B cell (primary cell): ENCODE measurements around the gene SP100. TPM values are rescaled to one million over a fixed set of nuclear protein-coding genes. Genes with fewer than 3 reads are reported as not detected.

Experiments
- ATAC-seq: fragments of 200-7000 bp; cut with Tn5 transposase; one replicate; pipeline ENCODE4 v1.10.0; 2021; ENCODE audit warnings: low read depth, mild to moderate bottlenecking, moderate number of reproducible peaks, moderate library complexity
- CTCF ChIA-PET: fragments of 350-600 bp; sonication (Branson Sonifier 250); formaldehyde crosslinking; loops from one replicate; lab custom pipeline; 2021; ENCODE audit warnings: antibody characterized with exemption, inconsistent platforms; lab: Charles Lee
- POLR2A ChIA-PET: fragments of 350-600 bp; sonication (Branson Sonifier 250); formaldehyde crosslinking; loops from one replicate; lab custom pipeline; 2021; ENCODE audit warnings: antibody characterized with exemption; lab: Charles Lee
- DNase-seq: peaks from one replicate; pipeline ENCODE4 v3.0.0; 2013
- H2AFZ ChIP-seq: 2 replicates; pipeline ENCODE4 v1.6.1; 2012; ENCODE audit warnings: mild to moderate bottlenecking, low read depth, low read length; ENCODE audit not compliant: insufficient read depth, poor library complexity, severe bottlenecking
- H3K27ac ChIP-seq, 2 donors: 1 replicate in 1 of 2; 2 replicates in 1 of 2; pipeline ENCODE4 v1.5.1; 2012 to 2013; ENCODE audit warnings: low read length in 2 of 2, mild to moderate bottlenecking in 2 of 2, moderate library complexity in 1 of 2
- H3K27me3 ChIP-seq, 4 experiments: fragments of 200-600 bp in 1 of 4; sonication (generic) in 1 of 4; replicated peaks in 1 of 4; 1 replicate in 2 of 4; 2 replicates in 2 of 4; pipeline versions ENCODE4 v1.6.1 to v1.7.0; 2013 to 2016; ENCODE audit warnings: low read length in 3 of 4, mild to moderate bottlenecking in 2 of 4, mixed read lengths in 1 of 4, moderate library complexity in 1 of 4; ENCODE audit not compliant: insufficient read depth in 4 of 4, control insufficient read depth in 3 of 4; ENCODE audit errors: control extremely low read depth in 1 of 4
- H3K36me3 ChIP-seq, 2 experiments: replicated peaks in 1 of 2; 1 replicate in 1 of 2; 2 replicates in 1 of 2; pipeline versions ENCODE4 v1.6.1 to v1.7.1; 2013; ENCODE audit warnings: low read length in 1 of 2; ENCODE audit not compliant: insufficient read depth in 2 of 2, control insufficient read depth in 1 of 2; ENCODE audit errors: control extremely low read depth in 1 of 2, extremely low read depth in 1 of 2
- H3K4me1 ChIP-seq, 2 donors: fragments of 200-600 bp in 1 of 2; sonication (generic) in 1 of 2; 1 replicate in 1 of 2; 2 replicates in 1 of 2; pipeline versions ENCODE4 v1.5.1 to v1.6.1; 2013 to 2017; ENCODE audit warnings: low read length in 2 of 2; ENCODE audit not compliant: control insufficient read depth in 2 of 2, insufficient read depth in 2 of 2
- H3K4me2 ChIP-seq: replicated peaks from 2 replicates; pipeline ENCODE3; 2012; ENCODE audit warnings: mild to moderate bottlenecking, low read depth, low read length; ENCODE audit not compliant: poor library complexity, severe bottlenecking
- H3K4me3 ChIP-seq, 5 experiments: fragments of 200-600 bp in 1 of 5; sonication (generic) in 1 of 5; 1 replicate in 3 of 5; 2 replicates in 2 of 5; pipeline versions ENCODE4 v1.5.1 to v1.7.0; 2011 to 2016; ENCODE audit warnings: low read length in 4 of 5, mild to moderate bottlenecking in 4 of 5, low read depth in 2 of 5, control low read depth in 1 of 5, moderate library complexity in 1 of 5; ENCODE audit not compliant: insufficient read depth in 1 of 5; ENCODE audit errors: control extremely low read depth in 1 of 5, extremely low read depth in 1 of 5
- H3K79me2 ChIP-seq: fragments of 200-600 bp; sonication (generic); one replicate; pipeline ENCODE4 v1.6.0; 2016; ENCODE audit warnings: low read length; ENCODE audit not compliant: control insufficient read depth, insufficient read depth
- H3K9ac ChIP-seq: fragments of 200-600 bp; sonication (generic); 2 replicates; pipeline ENCODE4 v1.6.1; 2017; ENCODE audit warnings: mild to moderate bottlenecking, low read length, moderate library complexity
- H3K9me3 ChIP-seq, 3 donors: one replicate each; pipeline versions ENCODE4 v1.6.1 to v1.7.1; 2013; ENCODE audit warnings: low read length in 2 of 3; ENCODE audit not compliant: control insufficient read depth in 2 of 3, insufficient read depth in 1 of 3; ENCODE audit errors: control extremely low read depth in 1 of 3
- H4K20me1 ChIP-seq: 2 replicates; pipeline ENCODE4 v1.6.0; 2012; ENCODE audit warnings: mild to moderate bottlenecking, low read length; ENCODE audit not compliant: insufficient read depth, control insufficient read depth, poor library complexity, severe bottlenecking
- H3K27ac Mint-ChIP-seq: one replicate; pipeline ENCODE4 v1.8.0; 2021; ENCODE audit warnings: mixed read lengths
- H3K27me3 Mint-ChIP-seq: one replicate; pipeline ENCODE4 v1.8.0; 2021; ENCODE audit warnings: mixed read lengths
- H3K4me1 Mint-ChIP-seq: one replicate; pipeline ENCODE4 v1.8.0; 2021; ENCODE audit warnings: mixed read lengths
- H3K4me3 Mint-ChIP-seq: one replicate; pipeline ENCODE4 v1.8.0; 2021; ENCODE audit warnings: mixed read lengths
- H3K9me3 Mint-ChIP-seq: one replicate; pipeline ENCODE4 v1.8.0; 2022; ENCODE audit warnings: mixed read lengths; ENCODE audit not compliant: insufficient read depth
- EZH2 ChIP-seq: IDR thresholded peaks from 2 replicates; pipeline ENCODE4 v1.6.1; 2012; ENCODE audit warnings: borderline replicate concordance, low read depth, mild to moderate bottlenecking, moderate library complexity, low read length; ENCODE audit not compliant: insufficient read depth, poor library complexity, severe bottlenecking
- WGBS: methylation state at CpG from one replicate; pipeline ENCODE4 v1.1.5; 2013; ENCODE audit warnings: missing lambda C conversion rate; ENCODE audit not compliant: insufficient coverage; 5-methylcytosine and 5-hydroxymethylcytosine counted together
- intact Hi-C: fragments of 100-400 bp; cut with micrococcal nuclease; formaldehyde crosslinking; loops from one replicate; pipeline ENCODE4 v1.10.0; 2022
- polyA plus RNA-seq: library from polyadenylated mRNA; depleted of rRNA; stranded (reverse); fragments of >200 nt; gene quantifications from 2 replicates; pipeline ENCODE4 v1.2.3, GENCODE V29; 2012
- total RNA-seq, 2 donors: library from RNA; stranded (reverse); fragments of 120-200 nt in 1 of 2; gene quantifications; 1 replicate in 1 of 2; 2 replicates in 1 of 2; pipeline versions ENCODE4 v1.2.3 to v1.2.4, GENCODE V29; 2013 to 2022
- TF ChIP-seq, protein P1 (sequence below): fragments of 200-600 bp; IDR thresholded peaks from one replicate; pipeline ENCODE4 v1.8.0; 2022; ENCODE audit warnings: antibody characterized with exemption, mild to moderate bottlenecking

Gene SP100
- total and polyA plus RNA-seq, 2 donors (not counting 1 experiment from before 2014, with no cell fraction given) = 209 to 554 TPM

GRCh38 chr2:230444832-230445231 is 28.8 kb downstream of the SP100 start:
- no peak overlapping the region for H3K4me3 ChIP-seq
- Mint-ChIP-seq H3K27me3 (no peaks in the 10 kb centered on the region), H3K27ac (peak overlapping the region; percentile 80), H3K9me3 (no peaks in the 10 kb centered on the region), H3K4me3 (no peak overlapping the region), H3K4me1 (peaks cover 87% of the 10 kb centered on the region)
- intact Hi-C loops = loop anchor here (5.0 kb wide), 1 partner anchor 218 kb away; the partner anchor contains the start of gene SP140
- H2AFZ ChIP-seq = no peak overlapping the region
- ChIA-PET CTCF (interaction anchor here (1.3 kb wide), 1 partner anchor 28 kb away, joined by 4 read pairs; no protein-coding TSS in a partner anchor), POLR2A (no interaction called here)
- WGBS = no CpG with 5 or more reads among the region's 2 CpGs
- H3K27ac ChIP-seq = peak overlapping the region; percentile 18 to 80
- H3K36me3 ChIP-seq = peaks cover under 1 to 73% of the 10 kb centered on the region in 2 experiments
- peaks cover 0 to 11% (median 0%) of the 10 kb centered on the region in 3 donors for H3K9me3 ChIP-seq
- ATAC-seq (no peak), DNase-seq (no peak)
- H3K79me2 ChIP-seq = peaks cover 86% of the 10 kb centered on the region
- H3K27me3 ChIP-seq = no peaks in the 10 kb centered on the region
- no peaks in the 10 kb centered on the region for H4K20me1 ChIP-seq
- no peak overlapping the region for H3K9ac ChIP-seq
- TF ChIP-seq EZH2 = no peak
- TF ChIP-seq, protein P1, sequence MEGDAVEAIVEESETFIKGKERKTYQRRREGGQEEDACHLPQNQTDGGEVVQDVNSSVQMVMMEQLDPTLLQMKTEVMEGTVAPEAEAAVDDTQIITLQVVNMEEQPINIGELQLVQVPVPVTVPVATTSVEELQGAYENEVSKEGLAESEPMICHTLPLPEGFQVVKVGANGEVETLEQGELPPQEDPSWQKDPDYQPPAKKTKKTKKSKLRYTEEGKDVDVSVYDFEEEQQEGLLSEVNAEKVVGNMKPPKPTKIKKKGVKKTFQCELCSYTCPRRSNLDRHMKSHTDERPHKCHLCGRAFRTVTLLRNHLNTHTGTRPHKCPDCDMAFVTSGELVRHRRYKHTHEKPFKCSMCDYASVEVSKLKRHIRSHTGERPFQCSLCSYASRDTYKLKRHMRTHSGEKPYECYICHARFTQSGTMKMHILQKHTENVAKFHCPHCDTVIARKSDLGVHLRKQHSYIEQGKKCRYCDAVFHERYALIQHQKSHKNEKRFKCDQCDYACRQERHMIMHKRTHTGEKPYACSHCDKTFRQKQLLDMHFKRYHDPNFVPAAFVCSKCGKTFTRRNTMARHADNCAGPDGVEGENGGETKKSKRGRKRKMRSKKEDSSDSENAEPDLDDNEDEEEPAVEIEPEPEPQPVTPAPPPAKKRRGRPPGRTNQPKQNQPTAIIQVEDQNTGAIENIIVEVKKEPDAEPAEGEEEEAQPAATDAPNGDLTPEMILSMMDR = no peak
- peaks cover 79 to 88% of the 10 kb centered on the region in 2 donors for H3K4me1 ChIP-seq
- peak overlapping the region; percentile 1 for H3K4me2 ChIP-seq

DNA sequence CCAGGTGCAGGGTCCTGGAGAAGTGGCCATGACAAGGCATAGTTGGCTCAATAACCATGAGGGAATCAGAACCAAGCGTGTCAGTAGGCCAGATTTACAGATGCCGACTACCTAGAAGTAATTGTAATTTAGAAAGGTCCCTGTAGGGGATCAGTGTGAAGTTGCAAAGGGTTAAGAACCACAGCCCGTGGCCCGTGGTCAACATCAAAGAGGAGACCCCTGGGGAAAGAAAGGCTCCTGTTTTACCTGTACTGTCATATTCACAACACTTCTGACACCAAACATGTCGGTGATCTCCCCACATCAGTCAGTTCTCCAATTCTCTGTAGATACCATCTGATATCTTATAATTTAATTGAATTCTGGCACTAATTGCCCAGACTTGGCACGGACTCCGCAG is 31.0 kb downstream of the SP100 start:
- intact Hi-C loops = loop anchor here (1.0 to 5.0 kb wide), 2 partner anchors 8 to 220 kb away; partner anchors contain the start of gene SP140
- no peak for ATAC-seq
- H3K4me2 ChIP-seq = peak overlapping the region; percentile 69

More for the DNA sequence above, 31.0 kb downstream of the SP100 start:
- POLR2A ChIA-PET = interaction anchor here (1.2 to 2.4 kb wide), 6 partner anchors 10 to 163 kb away, joined by 4 to 19 read pairs (median 6); partner anchors contain the start of gene SP100
- Histone ChIP-seq H3K36me3 (peaks cover 4 to 93% of the 10 kb centered on the region in 2 experiments), H3K27ac (peak overlapping the region; percentile 98 to 99), H2AFZ (no peak overlapping the region), H3K9ac (peak overlapping the region; percentile 51), H3K4me1 (peaks cover 79 to 91% of the 10 kb centered on the region in 2 donors), H4K20me1 (no peaks in the 10 kb centered on the region), H3K9me3 (peaks cover 0 to 11% (median 0%) of the 10 kb centered on the region in 3 donors), H3K79me2 (peaks cover 80% of the 10 kb centered on the region), H3K27me3 (no peaks in the 10 kb centered on the region), H3K4me3 (peak overlapping the region in 1 of 5 experiments; percentile 3)
- Mint-ChIP-seq H3K4me3 (peak overlapping the region; percentile 51), H3K27me3 (no peaks in the 10 kb centered on the region), H3K27ac (peak overlapping the region; percentile 97), H3K4me1 (peaks cover 88% of the 10 kb centered on the region), H3K9me3 (no peaks in the 10 kb centered on the region)
- DNase-seq = peak; percentile 37
- CTCF ChIA-PET = interaction anchor here (1.0 to 1.8 kb wide), 5 partner anchors 24 to 243 kb away, joined by 3 to 6 read pairs (median 3); no protein-coding TSS in a partner anchor
- TF ChIP-seq, protein P1 = no peak
- TF ChIP-seq EZH2 = no peak
- WGBS = 100% methylated on average over 1 of the region's 7 CpGs
